A673 (cell line): ENCODE data around the gene CLASP2. TPM values are rescaled to one million over a fixed set of nuclear protein-coding genes. Genes with fewer than 3 reads are reported as not detected.

Experiments
- total RNA-seq: library from RNA; stranded (reverse); gene quantifications from 2 replicates; pipeline ENCODE4 v1.2.3, GENCODE V29; 2021

The CLASP2 gene
- total RNA-seq, 1 experiment from 2014 or later = 67.4 TPM

Other genes starting within 250 kb of the CLASP2 start
- gene PDCD6IP, start 80.4 kb upstream of the CLASP2 start, total RNA-seq = 213 and 230 TPM in 2 replicates